Subcutaneous adipose tissue (tissue), 4 donors: ENCODE results near the gene FARS2. TPM values are rescaled to one million over a fixed set of nuclear protein-coding genes. Genes with fewer than 3 reads are reported as not detected.

Source experiments
- CTCF ChIP-seq: fragments of 450-650 bp; IDR thresholded peaks from one replicate; pipeline ENCODE4 v1.5.1; 2016; ENCODE audit warnings: low read depth, mild to moderate bottlenecking, control low read depth, antibody characterized with exemption, moderate library complexity
- total RNA-seq, 4 donors: library from RNA; depleted of rRNA; stranded (reverse); fragments of >200 nt; gene quantifications; one replicate each; pipeline ENCODE4 v1.1.0, GENCODE V29; 2016

The FARS2 gene
- total RNA-seq, 4 donors from 2014 or later, result 6.2 to 13.6 (median 11.3) TPM

- no peak for TF ChIP-seq CTCF
These were observed 468.7 kb downstream of the FARS2 start for GRCh38 chr6:5729813-5730517.

- TF ChIP-seq CTCF, result no peak
These were observed 469.4 kb downstream of the FARS2 start for GRCh38 chr6:5730585-5731263.

- no peak for TF ChIP-seq CTCF
These were observed 470.1 kb downstream of the FARS2 start for GRCh38 chr6:5731435-5731834.

- no peak for TF ChIP-seq CTCF
These were observed 471.2 kb downstream of the FARS2 start for GRCh38 chr6:5732496-5732895.

- TF ChIP-seq CTCF, result no peak
These were observed 474.9 kb downstream of the FARS2 start for GRCh38 chr6:5736016-5736738.

GRCh38 chr6:5737460-5737859 lies 476.1 kb downstream of the FARS2 start:
- TF ChIP-seq CTCF, result no peak

- TF ChIP-seq CTCF, result no peak
These were observed 476.9 kb downstream of the FARS2 start for GRCh38 chr6:5738211-5738610.
